HepG2 (cell line): ENCODE measurements around the gene PRRT1. TPM values are rescaled to one million over a fixed set of nuclear protein-coding genes. Genes with fewer than 3 reads are reported as not detected.

Experiments used
- ARHGAP35 ChIP-seq: sonication (generic); formaldehyde crosslinking; IDR thresholded peaks from 2 replicates; pipeline ENCODE4 v1.9.0; 2022; ENCODE audit warnings: mild to moderate bottlenecking, inconsistent platforms, moderate library complexity, missing genetic modification reagents, borderline replicate concordance
- BATF2 ChIP-seq: sonication (generic); formaldehyde crosslinking; IDR thresholded peaks from 2 replicates; pipeline ENCODE4 v1.8.0; 2022; ENCODE audit warnings: mild to moderate bottlenecking, missing genetic modification reagents, moderate library complexity
- DNMT1 ChIP-seq: sonication (generic); formaldehyde crosslinking; IDR thresholded peaks from 2 replicates; pipeline ENCODE4 v1.5.1; 2020; ENCODE audit warnings: mild to moderate bottlenecking, missing genetic modification reagents
- EHMT2 ChIP-seq: fragments of 200-600 bp; sonication (generic); IDR thresholded peaks from 2 replicates; pipeline ENCODE4 v1.7.0; 2017; ENCODE audit warnings: antibody characterized with exemption, low read depth, low read length, borderline replicate concordance
- EZH2 ChIP-seq: conservative IDR thresholded peaks from 2 replicates; pipeline ENCODE4 v1.6.1; 2012; ENCODE audit warnings: mild to moderate bottlenecking, low read depth, low read length, moderate library complexity
- FOXO4 ChIP-seq: sonication (generic); formaldehyde crosslinking; conservative IDR thresholded peaks from 2 replicates; pipeline ENCODE4 v1.8.1; 2023; ENCODE audit warnings: missing genetic modification reagents
- KDM4B ChIP-seq: sonication (generic); formaldehyde crosslinking; IDR thresholded peaks from 2 replicates; pipeline ENCODE4 v1.4.0; 2020; ENCODE audit warnings: missing genetic modification reagents
- KLF11 ChIP-seq: IDR thresholded peaks from 2 replicates; pipeline ENCODE4 v1.6.1; 2016; ENCODE audit warnings: missing compliant biosample characterization
- MYNN ChIP-seq: sonication (generic); formaldehyde crosslinking; IDR thresholded peaks from 2 replicates; pipeline ENCODE4 v1.4.0; 2020; ENCODE audit warnings: mild to moderate bottlenecking, low read depth, missing genetic modification reagents
- PPARG ChIP-seq: conservative IDR thresholded peaks from 2 replicates; pipeline ENCODE4 v1.6.1; 2016; ENCODE audit warnings: missing biosample characterization, missing genetic modification reagents
- RBAK ChIP-seq: sonication (generic); formaldehyde crosslinking; IDR thresholded peaks from 2 replicates; pipeline ENCODE4 v1.5.1; 2020; ENCODE audit warnings: mild to moderate bottlenecking, missing genetic modification reagents
- RORA ChIP-seq: sonication (generic); formaldehyde crosslinking; IDR thresholded peaks from 2 replicates; pipeline ENCODE4 v1.5.0; 2020; ENCODE audit warnings: mild to moderate bottlenecking, missing genetic modification reagents, moderate library complexity
- ZBTB42 ChIP-seq: sonication (generic); formaldehyde crosslinking; IDR thresholded peaks from 2 replicates; pipeline ENCODE4 v1.5.0; 2020; ENCODE audit warnings: mild to moderate bottlenecking, missing genetic modification reagents
- ZFY ChIP-seq: sonication (generic); formaldehyde crosslinking; IDR thresholded peaks from 2 replicates; pipeline ENCODE4 v1.4.0; 2020; ENCODE audit warnings: missing genetic modification reagents
- ZHX2 ChIP-seq, 2 experiments: sonication (generic) in 1 of 2; formaldehyde crosslinking in 1 of 2; IDR thresholded peaks; 2 replicates each; pipeline versions ENCODE4 v1.6.1 to v1.9.0; 2014 to 2022; ENCODE audit warnings: antibody characterized with exemption in 1 of 2, borderline replicate concordance in 1 of 2, inconsistent platforms in 1 of 2, low read depth in 1 of 2, missing genetic modification reagents in 1 of 2
- ZNF263 ChIP-seq: sonication (generic); formaldehyde crosslinking; IDR thresholded peaks from 2 replicates; pipeline ENCODE4 v1.4.0; 2020; ENCODE audit warnings: missing genetic modification reagents
- polyA plus RNA-seq, 8 experiments: library from polyadenylated mRNA; depleted of rRNA in 3 of 8; stranded (reverse) in 7 of 8; unstranded in 1 of 8; fragments of >200 nt; fragmentation: Illumina TruSeq in 4 of 8; extraction: Trizol in 4 of 8; gene quantifications; 2 replicates each; pipeline versions ENCODE4 v1.2.1 to v1.2.3, GENCODE V29; 2011 to 2016; ENCODE audit warnings: low read depth in 4 of 8, missing spikeins in 1 of 8, mixed read lengths in 1 of 8; ENCODE audit not compliant: insufficient read depth in 1 of 8
- total RNA-seq, 5 experiments: library from RNA; depleted of rRNA; stranded (reverse); fragments of >200 nt; fragmentation: Illumina TruSeq; extraction: Trizol; gene quantifications; 2 replicates each; pipeline ENCODE4 v1.2.3, GENCODE V29; 2016; ENCODE audit warnings: low read depth in 1 of 5

The PRRT1 gene
- total and polyA plus RNA-seq, 2 of the 13 experiments (the other 11 are each of a cell fraction or from before 2014, with no cell fraction given), result 0.64 to 1.4 TPM

GRCh38 chr6:32153564-32154513, 2.1 kb upstream of the PRRT1 start, which contains the start of gene PPT2 (continued):
- TF ChIP-seq FOXO4 (CRISPR knock-in tag) (0 out of 2 replicates have a peak, but pooled peaks have one; percentile 60), RBAK (CRISPR knock-in tag) (no peak), MYNN (CRISPR knock-in tag) (peak; percentile 60; the same call in 1 of the 2 replicates), EZH2 (no peak), PPARG (peak; percentile 45; the same call in 1 of the 2 replicates), BATF2 (CRISPR knock-in tag) (peak; percentile 69), ARHGAP35 (CRISPR knock-in tag) (no peak; the same call in 1 of the 2 replicates), RORA (no peak), ZNF263 (no peak), DNMT1 (CRISPR knock-in tag) (no peak; the same call in 1 of the 2 replicates), EHMT2 (no peak), ZBTB42 (peak; percentile 78), ZFY (CRISPR knock-in tag) (peak; percentile 88), ZHX2 (IDR thresholded peaks at IDR 0.05; ENCODE audit: low read depth) (peak; percentile 84), ZHX2 (CRISPR knock-in tag; IDR thresholded peaks at IDR 0.05; ENCODE audit: borderline replicate concordance) (0 out of 2 replicates have a peak, but pooled peaks have one; percentile 48), KDM4B (CRISPR knock-in tag) (peak; percentile 41; the same call in 1 of the 2 replicates), KLF11 (peak; percentile 62; the same call in 1 of the 2 replicates)
